ENCODE data around the gene CNOT4. TPM values are rescaled to one million over a fixed set of nuclear protein-coding genes. Genes with fewer than 3 reads are reported as not detected.

CNOT4 gene
- total RNA-seq, 2 experiments from 2014 or later: 24.0 to 29.8 TPM

- intact Hi-C loops (cut with DNase I, micrococcal nuclease): no loop called here
- H3K36me3 ChIP-seq (ENCODE audit: insufficient read depth, low read length): no peaks in the 10 kb centered on the region
- no peaks in the 10 kb centered on the region for H3K4me1 ChIP-seq (ENCODE audit: insufficient read depth, low read length)
- Mint-ChIP-seq H3K36me3 (ENCODE audit: low read depth) (no peaks in the 10 kb centered on the region), H3K4me3 (no peak overlapping the region), H3K4me1 (ENCODE audit: low read depth) (no peaks in the 10 kb centered on the region), H3K27me3 (peaks cover 22% of the 10 kb centered on the region), H3K27ac (no peak overlapping the region), H3K9me3 (no peaks in the 10 kb centered on the region)
- no peak overlapping the region for H3K27ac ChIP-seq (ENCODE audit: low read depth in 1 of 2, low read length in 2 of 2)
- no peaks in the 10 kb centered on the region for H3K27me3 ChIP-seq (ENCODE audit: control insufficient read depth in 1 of 2, insufficient read depth in 2 of 2, low read length in 2 of 2)
- CTCF ChIA-PET: interaction anchor here (0.7 kb wide), 1 partner anchor 33 kb away, joined by 3 read pairs; no protein-coding TSS in a partner anchor
- POLR2A ChIA-PET: interaction anchor here (0.6 kb wide), 1 partner anchor 431 kb away, joined by 3 read pairs; no protein-coding TSS in a partner anchor
- H3K4me3 ChIP-seq (ENCODE audit: low read length): no peak overlapping the region
- DNase-seq (no peak), ATAC-seq (ENCODE audit: poor library complexity) (no peak)
- TF ChIP-seq CTCF (IDR thresholded peaks at IDR 0.05): no peak
- no peaks in the 10 kb centered on the region for H3K9me3 ChIP-seq (ENCODE audit: control insufficient read depth in 1 of 2, insufficient read depth in 1 of 2, low read length in 2 of 2)
Measured at GRCh38 chr7:135537453-135537852, 27.6 kb upstream of the CNOT4 start.

DNA sequence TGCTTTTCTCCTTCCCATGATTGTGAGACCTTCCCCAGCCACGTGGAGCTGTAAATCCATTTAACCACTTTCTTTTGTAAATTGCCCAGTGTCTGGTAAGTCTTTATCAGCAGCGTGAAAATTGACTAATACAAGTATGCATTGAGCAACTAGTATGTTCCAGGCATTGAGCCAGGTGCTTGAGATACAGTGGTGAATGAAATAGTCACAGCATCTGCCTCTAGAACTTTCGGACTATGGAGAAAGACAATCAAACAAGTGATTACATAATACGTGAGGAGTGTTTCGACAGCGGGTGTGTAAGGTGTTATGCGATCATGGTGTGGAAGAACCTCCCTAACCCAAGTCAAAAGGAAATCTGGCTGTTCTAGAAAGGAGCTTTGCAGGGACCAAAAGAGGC, 26.2 kb upstream of the CNOT4 start:
- no peaks in the 10 kb centered on the region for H3K4me1 Mint-ChIP-seq (ENCODE audit: low read depth)
- TF ChIP-seq CTCF (IDR thresholded peaks at IDR 0.05): no peak
- H3K36me3 ChIP-seq (ENCODE audit: insufficient read depth, low read length): no peaks in the 10 kb centered on the region
- no peak overlapping the region for H3K27ac ChIP-seq (ENCODE audit: low read depth in 1 of 2, low read length in 2 of 2)
- ATAC-seq (ENCODE audit: poor library complexity): no peak
- DNase-seq: no peak
- peaks cover 27% of the 10 kb centered on the region for H3K27me3 Mint-ChIP-seq
- H3K27me3 ChIP-seq (ENCODE audit: control insufficient read depth in 1 of 2, insufficient read depth in 2 of 2, low read length in 2 of 2): no peaks in the 10 kb centered on the region
- CTCF ChIA-PET: interaction anchor here (0.7 kb wide), 1 partner anchor 174 kb away, joined by 4 read pairs; no protein-coding TSS in a partner anchor
- POLR2A ChIA-PET: no interaction called here
- H3K27ac Mint-ChIP-seq: no peak overlapping the region
- no peak overlapping the region for H3K4me3 ChIP-seq (ENCODE audit: low read length)
- no peaks in the 10 kb centered on the region for H3K4me1 ChIP-seq (ENCODE audit: insufficient read depth, low read length)
- no peak overlapping the region for H3K4me3 Mint-ChIP-seq
- intact Hi-C loops (cut with DNase I, micrococcal nuclease): no loop called here
- no peaks in the 10 kb centered on the region for H3K36me3 Mint-ChIP-seq (ENCODE audit: low read depth)
- no peaks in the 10 kb centered on the region for H3K9me3 ChIP-seq (ENCODE audit: control insufficient read depth in 1 of 2, insufficient read depth in 1 of 2, low read length in 2 of 2)
- H3K9me3 Mint-ChIP-seq: no peaks in the 10 kb centered on the region

GRCh38 chr7:135527025-135527424, 17.1 kb upstream of the CNOT4 start:
- Histone ChIP-seq H3K4me1 (ENCODE audit: insufficient read depth, low read length) (no peaks in the 10 kb centered on the region), H3K9me3 (ENCODE audit: control insufficient read depth in 1 of 2, insufficient read depth in 1 of 2, low read length in 2 of 2) (no peaks in the 10 kb centered on the region), H3K36me3 (ENCODE audit: insufficient read depth, low read length) (no peaks in the 10 kb centered on the region), H3K27me3 (ENCODE audit: control insufficient read depth in 1 of 2, insufficient read depth in 2 of 2, low read length in 2 of 2) (no peaks in the 10 kb centered on the region), H3K4me3 (ENCODE audit: low read length) (no peak overlapping the region), H3K27ac (ENCODE audit: low read depth in 1 of 2, low read length in 2 of 2) (no peak overlapping the region)
- ATAC-seq (ENCODE audit: poor library complexity): no peak
- peaks cover 6% of the 10 kb centered on the region for H3K27me3 Mint-ChIP-seq
- TF ChIP-seq CTCF (IDR thresholded peaks at IDR 0.05): no peak
- no peaks in the 10 kb centered on the region for H3K36me3 Mint-ChIP-seq (ENCODE audit: low read depth)
- CTCF ChIA-PET: no interaction called here
- no peaks in the 10 kb centered on the region for H3K9me3 Mint-ChIP-seq
- no peak overlapping the region for H3K27ac Mint-ChIP-seq
- no peak for DNase-seq
- intact Hi-C loops (cut with DNase I, micrococcal nuclease): no loop called here
- no peak overlapping the region for H3K4me3 Mint-ChIP-seq
- POLR2A ChIA-PET: no interaction called here
- no peaks in the 10 kb centered on the region for H3K4me1 Mint-ChIP-seq (ENCODE audit: low read depth)

Measured in CD4-positive, alpha-beta T cell (primary cell).